Sigmoid colon (tissue), 7 donors: ENCODE measurements around the gene GGT6. TPM values are rescaled to one million over a fixed set of nuclear protein-coding genes. Genes with fewer than 3 reads are reported as not detected.

Source experiments
- DNase-seq: peaks from one replicate; pipeline ENCODE4 v3.0.0-alpha.2; 2019
- H3K27ac ChIP-seq, 4 donors: fragments of 200-600 bp; sonication (generic); one replicate each; pipeline ENCODE4 v1.5.1; 2016 to 2019; ENCODE audit warnings: mild to moderate bottlenecking in 1 of 4
- H3K27me3 ChIP-seq, 3 donors: fragments of 200-600 bp; sonication (generic); one replicate each; pipeline ENCODE4 v1.5.1; 2019; ENCODE audit warnings: mild to moderate bottlenecking in 1 of 3
- H3K36me3 ChIP-seq, 4 donors: fragments of 200-600 bp; sonication (generic); one replicate each; pipeline ENCODE4 v1.5.1; 2016 to 2019
- H3K4me1 ChIP-seq, 4 donors: fragments of 200-600 bp; sonication (generic); one replicate each; pipeline ENCODE4 v1.5.1; 2017 to 2019
- H3K4me3 ChIP-seq, 4 donors: fragments of 200-600 bp; sonication (generic); one replicate each; pipeline ENCODE4 v1.5.1; 2017 to 2019; ENCODE audit warnings: mild to moderate bottlenecking in 2 of 4, moderate library complexity in 1 of 4
- H3K9me3 ChIP-seq, 4 donors: fragments of 200-600 bp in 3 of 4; sonication (generic) in 3 of 4; one replicate each; pipeline versions ENCODE4 v1.5.1 to v1.6.1; 2013 to 2019
- EP300 ChIP-seq, 4 donors: sonication (generic); formaldehyde crosslinking; IDR thresholded peaks; one replicate each; pipeline ENCODE4 v1.6.1; 2017; ENCODE audit warnings: antibody characterized with exemption in 4 of 4
- POLR2A ChIP-seq, 2 donors: fragments of 450-650 bp; IDR thresholded peaks; one replicate each; pipeline ENCODE4 v1.6.1; 2016; ENCODE audit warnings: antibody characterized with exemption in 2 of 2, mild to moderate bottlenecking in 2 of 2, moderate library complexity in 2 of 2
- POLR2AphosphoS5 ChIP-seq, 4 donors: sonication (generic); formaldehyde crosslinking; IDR thresholded peaks; one replicate each; pipeline ENCODE4 v1.6.1; 2017; ENCODE audit warnings: antibody characterized with exemption in 4 of 4
- WGBS, 2 donors: extraction: QIAGEN DNeasy Blood & Tissue Kit; methylation state at CpG; one replicate each; pipeline ENCODE4 v1.1.7; 2013; 5-methylcytosine and 5-hydroxymethylcytosine counted together
- intact Hi-C: fragments of 100-400 bp; cut with DNase I; formaldehyde crosslinking; loops from one replicate; pipeline ENCODE4 v1.15.1; 2023
- polyA plus RNA-seq, 3 donors: library from polyadenylated mRNA; stranded (reverse); fragments of 200-250 nt; gene quantifications; one replicate each; pipeline ENCODE4 v1.2.3, GENCODE V29; 2013
- total RNA-seq, 4 donors: library from RNA; depleted of rRNA; stranded (reverse); fragments of >200 nt; gene quantifications; one replicate each; pipeline ENCODE4 v1.1.0, GENCODE V29; 2016
- TF ChIP-seq, protein P1 (sequence below), 4 experiments: fragments of 450-650 bp in 3 of 4; fragments of 200-600 bp in 1 of 4; IDR thresholded peaks; one replicate each; pipeline ENCODE4 v1.5.1; 2016 to 2019; ENCODE audit warnings: antibody characterized with exemption in 4 of 4, mild to moderate bottlenecking in 3 of 4, moderate library complexity in 2 of 4
- donor health status: healthy with polysubstance abuse.
- donor health status: Bipolar disorder and iron deficiency.
- donor health status: healthy.

The GGT6 gene
- total and polyA plus RNA-seq, 7 donors = 0.71 to 94.4 (median 22.2) TPM; not detected in 2

GRCh38 chr17:4544135-4544950, 16.0 kb downstream of the GGT6 start:
- Histone ChIP-seq H3K27ac (no peak overlapping the region), H3K27me3 (no peaks in the 10 kb centered on the region), H3K4me3 (no peak overlapping the region), H3K36me3 (peaks cover 14 to 98% (median 80%) of the 10 kb centered on the region in 4 donors), H3K4me1 (no peaks in the 10 kb centered on the region), H3K9me3 (no peaks in the 10 kb centered on the region)
- 94 to 95% methylated on average over 37 of the region's 37 CpGs for WGBS, 2 donors
- intact Hi-C loops = no loop called here
- TF ChIP-seq POLR2A (IDR thresholded peaks at IDR 0.05) (no peak), POLR2AphosphoS5 (IDR thresholded peaks at IDR 0.05) (no peak), EP300 (IDR thresholded peaks at IDR 0.05) (no peak)
- TF ChIP-seq, protein P1, sequence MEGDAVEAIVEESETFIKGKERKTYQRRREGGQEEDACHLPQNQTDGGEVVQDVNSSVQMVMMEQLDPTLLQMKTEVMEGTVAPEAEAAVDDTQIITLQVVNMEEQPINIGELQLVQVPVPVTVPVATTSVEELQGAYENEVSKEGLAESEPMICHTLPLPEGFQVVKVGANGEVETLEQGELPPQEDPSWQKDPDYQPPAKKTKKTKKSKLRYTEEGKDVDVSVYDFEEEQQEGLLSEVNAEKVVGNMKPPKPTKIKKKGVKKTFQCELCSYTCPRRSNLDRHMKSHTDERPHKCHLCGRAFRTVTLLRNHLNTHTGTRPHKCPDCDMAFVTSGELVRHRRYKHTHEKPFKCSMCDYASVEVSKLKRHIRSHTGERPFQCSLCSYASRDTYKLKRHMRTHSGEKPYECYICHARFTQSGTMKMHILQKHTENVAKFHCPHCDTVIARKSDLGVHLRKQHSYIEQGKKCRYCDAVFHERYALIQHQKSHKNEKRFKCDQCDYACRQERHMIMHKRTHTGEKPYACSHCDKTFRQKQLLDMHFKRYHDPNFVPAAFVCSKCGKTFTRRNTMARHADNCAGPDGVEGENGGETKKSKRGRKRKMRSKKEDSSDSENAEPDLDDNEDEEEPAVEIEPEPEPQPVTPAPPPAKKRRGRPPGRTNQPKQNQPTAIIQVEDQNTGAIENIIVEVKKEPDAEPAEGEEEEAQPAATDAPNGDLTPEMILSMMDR (IDR thresholded peaks at IDR 0.05) = no peak
- DNase-seq = peak; percentile 61

- H3K4me1 ChIP-seq = no peaks in the 10 kb centered on the region
- no peaks in the 10 kb centered on the region for H3K9me3 ChIP-seq
- DNase-seq = peak; percentile 54
- WGBS, 2 donors = 69 to 86% methylated on average over 19 of the region's 19 CpGs
- H3K27me3 ChIP-seq = no peaks in the 10 kb centered on the region
- peaks cover 14 to 98% (median 75%) of the 10 kb centered on the region in 4 donors for H3K36me3 ChIP-seq
- intact Hi-C loops = no loop called here
- TF ChIP-seq EP300 (IDR thresholded peaks at IDR 0.05) = no peak
- no peak for TF ChIP-seq POLR2AphosphoS5 (IDR thresholded peaks at IDR 0.05)
- H3K4me3 ChIP-seq = no peak overlapping the region
- H3K27ac ChIP-seq = no peak overlapping the region
These were observed 16.8 kb downstream of the GGT6 start for GRCh38 chr17:4543557-4544026.

DNA sequence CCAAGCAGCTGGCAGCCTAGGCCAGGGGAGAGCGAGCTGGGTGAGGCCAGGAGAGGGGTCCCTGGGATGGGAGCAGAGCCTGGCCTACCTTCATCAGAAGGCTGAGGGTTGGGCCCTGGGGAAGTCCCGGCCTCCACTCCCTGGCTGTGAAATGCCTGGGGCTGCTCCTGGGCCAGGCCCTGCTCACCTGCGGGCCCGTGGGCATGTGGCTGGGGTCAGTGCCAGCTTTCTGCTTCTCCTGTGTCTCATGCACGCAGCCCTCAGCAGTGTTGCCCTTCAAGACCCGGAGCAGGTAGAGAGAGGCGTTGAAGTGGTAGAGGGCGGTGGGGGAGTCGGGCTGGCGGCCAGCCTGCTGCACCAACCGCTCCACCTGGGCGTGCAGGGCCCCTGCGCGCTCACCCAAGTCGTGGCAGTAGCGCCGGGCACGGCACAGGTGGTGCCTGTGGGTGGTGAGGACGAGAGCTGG, 17.6 kb downstream of the GGT6 start:
- Histone ChIP-seq H3K27ac (no peak overlapping the region), H3K36me3 (peaks cover 14 to 93% (median 70%) of the 10 kb centered on the region in 4 donors), H3K27me3 (no peaks in the 10 kb centered on the region), H3K9me3 (no peaks in the 10 kb centered on the region), H3K4me1 (peaks cover 0 to 4% (median under 1%) of the 10 kb centered on the region in 4 donors), H3K4me3 (no peak overlapping the region)
- peak; percentile 52 for DNase-seq
- TF ChIP-seq POLR2AphosphoS5 (IDR thresholded peaks at IDR 0.05) (no peak), EP300 (IDR thresholded peaks at IDR 0.05) (no peak), POLR2A (IDR thresholded peaks at IDR 0.05) (no peak)
- TF ChIP-seq, protein P1 (IDR thresholded peaks at IDR 0.05) = no peak
- intact Hi-C loops = no loop called here
- 93 to 96% methylated on average over 19 of the region's 19 CpGs for WGBS, 2 donors

DNA sequence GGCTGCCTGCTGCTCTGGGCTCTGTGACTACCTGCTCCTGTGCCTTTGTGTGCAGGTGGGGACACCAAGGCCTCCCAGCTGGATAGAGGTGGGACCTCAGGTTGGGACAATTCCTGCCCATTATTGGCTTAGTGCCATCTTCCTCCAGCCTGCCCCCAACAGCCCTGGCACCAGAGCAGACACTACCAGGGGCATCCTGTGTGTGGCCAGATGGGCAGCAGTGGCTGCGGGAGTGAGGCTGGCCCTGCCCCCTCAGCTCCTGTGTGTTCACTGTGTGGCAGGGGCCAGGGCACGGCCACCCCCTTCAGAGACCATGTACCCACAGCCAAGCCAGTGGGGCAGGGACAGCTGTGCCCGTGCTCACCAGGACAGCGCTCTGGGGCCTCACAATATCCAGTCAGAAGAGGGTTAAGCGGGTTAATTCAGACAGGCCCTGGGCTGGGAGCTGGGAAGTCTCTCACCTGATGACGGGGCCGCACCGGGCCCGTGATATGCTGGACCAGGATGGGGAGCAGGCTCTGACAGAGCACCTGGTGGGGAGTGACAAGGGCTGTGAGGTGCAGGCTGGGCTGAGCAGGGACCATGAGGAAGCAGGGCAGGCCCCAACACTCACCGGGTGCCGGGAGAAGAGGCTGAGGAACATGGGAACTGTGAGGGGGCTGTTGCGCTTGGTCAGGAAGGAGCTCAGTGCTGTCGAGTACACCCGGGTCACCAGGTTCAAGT, 18.2 kb downstream of the GGT6 start:
- H3K27ac ChIP-seq = peak overlapping the region in 3 of 4 donors; percentile 2 to 17 (median 10)
- intact Hi-C loops = no loop called here
- DNase-seq = peak; percentile 54
- H3K4me1 ChIP-seq = peaks cover 0 to 10% (median 5%) of the 10 kb centered on the region in 4 donors
- H3K4me3 ChIP-seq = no peak overlapping the region
- H3K9me3 ChIP-seq = no peaks in the 10 kb centered on the region
- 94 to 95% methylated on average over 14 of the region's 14 CpGs for WGBS, 2 donors
- TF ChIP-seq, protein P1 (IDR thresholded peaks at IDR 0.05) = no peak
- TF ChIP-seq EP300 (IDR thresholded peaks at IDR 0.05) (no peak), POLR2A (IDR thresholded peaks at IDR 0.05) (no peak), POLR2AphosphoS5 (IDR thresholded peaks at IDR 0.05) (no peak)
- H3K36me3 ChIP-seq = peaks cover 14 to 87% (median 65%) of the 10 kb centered on the region in 4 donors
- H3K27me3 ChIP-seq = no peaks in the 10 kb centered on the region
